Measurements from ENCODE around the gene GALNT12.
A peak's percentile ranks its signal among the peaks of the same experiment; 100 is the strongest.

The GALNT12 gene

DNA sequence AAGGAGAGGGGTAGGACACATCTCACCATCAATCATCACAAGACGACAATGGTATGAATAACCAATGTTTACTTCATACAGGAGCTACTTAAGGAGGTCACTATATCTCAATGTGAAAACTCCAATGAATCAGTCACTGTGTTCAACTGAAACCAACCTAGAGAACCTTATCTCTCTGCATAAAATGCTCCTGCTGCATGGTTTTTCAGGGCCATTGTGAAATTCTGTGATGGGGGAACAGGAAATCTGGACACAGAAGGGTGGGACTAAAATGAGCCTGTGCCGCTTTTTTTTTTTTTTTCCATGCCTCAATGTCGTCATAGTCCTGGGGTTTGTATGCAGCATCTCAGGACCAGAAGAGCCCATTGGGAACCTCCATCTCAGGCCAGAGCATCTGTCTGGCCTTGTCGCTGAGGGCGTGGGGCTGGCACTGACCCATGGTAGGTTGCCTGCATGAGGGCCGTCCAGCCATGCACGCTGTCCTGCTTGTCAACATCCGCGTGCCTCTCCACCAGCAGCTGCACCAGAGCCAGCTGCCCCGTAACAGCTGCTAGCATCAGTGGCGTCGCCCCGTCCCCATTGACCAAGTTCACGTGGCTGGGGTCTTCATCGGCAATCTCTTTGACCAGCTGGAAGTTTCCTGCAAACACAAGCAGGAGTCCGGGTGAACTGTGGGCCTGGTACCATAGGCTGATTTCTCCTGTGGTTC is 23.8 kb upstream of the GALNT12 start:
- DNase-seq (ENCODE audit: low read depth) = no peak

DNA sequence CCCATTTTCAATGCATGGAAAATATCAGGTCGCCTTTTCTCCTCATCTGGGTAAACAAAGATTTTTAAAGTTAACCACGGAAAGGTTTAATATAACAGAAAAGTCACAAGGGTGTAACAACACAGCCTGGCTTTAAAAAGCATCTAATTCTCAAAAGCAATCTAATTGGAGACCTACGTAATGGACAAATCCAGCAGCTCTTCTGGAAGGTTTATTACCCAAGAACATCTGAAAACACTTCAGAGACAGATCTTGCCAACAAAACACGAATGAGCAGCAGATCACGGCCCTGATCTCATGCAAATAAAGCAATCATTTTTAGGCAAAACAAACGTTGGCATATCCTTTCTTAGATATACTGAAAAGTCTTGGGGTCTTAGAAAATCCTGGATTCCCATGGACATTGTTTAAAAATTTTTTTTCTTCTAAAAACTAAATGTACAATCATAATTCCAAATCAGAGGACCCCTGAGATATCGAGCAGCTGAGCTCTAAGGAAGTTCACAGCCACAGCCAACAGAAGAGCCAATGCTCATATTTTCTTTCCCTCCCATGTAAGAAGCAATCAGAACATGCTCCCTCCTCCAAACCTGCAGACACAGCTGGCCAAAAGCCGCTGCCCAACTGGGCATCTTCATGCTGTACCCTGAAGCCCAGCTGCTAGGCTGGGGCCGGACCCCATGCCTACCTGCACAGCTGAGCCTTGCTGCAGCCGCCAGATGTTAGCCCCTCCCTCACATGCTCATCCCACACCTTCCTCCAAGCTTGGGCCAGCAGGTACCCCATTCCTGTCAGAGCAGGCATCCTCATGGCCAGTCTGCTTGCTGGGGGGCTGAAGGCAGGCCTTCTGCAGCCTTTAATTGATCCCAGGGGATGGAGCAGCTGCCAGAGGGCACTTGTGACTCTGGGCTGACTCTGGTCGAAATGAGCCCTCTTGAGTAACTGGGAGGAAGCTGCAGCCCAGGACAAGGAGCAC is 22.4 kb upstream of the GALNT12 start:
- DNase-seq (ENCODE audit: low read depth) = no peak

DNA sequence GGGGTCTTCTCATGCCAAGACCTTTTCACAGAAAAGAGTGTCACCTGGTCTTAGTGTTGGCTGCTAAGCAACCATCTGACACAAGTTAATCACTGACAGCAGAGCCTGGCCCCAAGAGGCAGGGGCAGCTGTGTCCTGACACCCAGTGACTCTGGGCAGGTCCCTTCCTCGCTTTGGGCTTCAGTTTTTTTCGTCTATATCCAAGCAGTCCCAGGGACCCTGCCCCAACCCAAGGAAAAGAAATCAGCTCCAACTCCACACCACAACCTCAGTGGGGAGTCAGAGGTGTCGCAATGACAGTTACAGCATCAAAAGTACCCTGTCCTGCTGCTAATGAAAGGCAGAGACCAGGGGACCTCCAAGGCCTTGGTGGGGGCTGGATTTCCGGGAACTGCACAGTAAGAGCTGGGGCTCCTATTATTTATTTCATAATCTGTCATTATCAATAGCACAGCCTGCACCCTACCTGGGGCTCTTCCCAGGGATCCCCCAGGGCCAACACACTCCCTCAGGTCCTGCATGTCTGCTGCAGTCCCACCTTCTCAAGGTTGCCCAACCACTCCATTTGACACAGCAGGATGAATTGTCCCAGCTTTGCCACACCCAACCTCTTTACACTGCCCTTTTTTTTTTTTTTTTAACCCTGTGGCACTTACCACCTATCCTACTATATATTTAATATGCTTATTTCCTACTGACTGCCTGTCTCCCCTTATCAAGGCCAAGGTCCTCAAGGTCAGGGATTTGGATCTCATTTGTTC is 20.5 kb upstream of the GALNT12 start:
- DNase-seq (ENCODE audit: low read depth) = no peak

DNA sequence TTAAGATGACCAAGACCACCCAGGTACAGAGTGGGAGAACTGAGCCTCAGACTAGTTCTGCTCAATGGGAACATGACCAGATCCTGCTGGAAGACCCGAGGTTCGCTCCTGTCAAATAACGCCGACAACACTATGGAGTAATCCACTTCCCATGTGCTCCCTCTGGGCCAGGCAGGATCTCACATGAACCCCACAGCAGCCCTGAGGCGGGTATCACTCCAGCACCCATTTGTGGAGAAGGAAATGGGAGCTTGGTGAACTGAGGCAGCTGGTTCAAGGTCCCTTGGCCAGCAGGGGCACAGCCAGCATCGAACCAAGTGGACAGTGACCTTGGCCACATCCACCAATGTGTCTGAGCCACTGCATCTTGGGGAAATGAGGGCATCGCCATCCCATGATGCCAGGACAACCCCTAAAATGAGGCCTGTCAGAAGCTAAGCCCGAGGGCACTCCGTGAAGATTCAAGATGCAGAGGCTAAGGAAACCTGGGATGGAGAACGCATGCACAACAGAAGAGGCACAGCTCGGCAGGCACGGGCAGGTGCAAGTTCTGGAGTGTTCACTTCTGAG is 19.6 kb upstream of the GALNT12 start:
- no peak for DNase-seq (ENCODE audit: low read depth)

DNA sequence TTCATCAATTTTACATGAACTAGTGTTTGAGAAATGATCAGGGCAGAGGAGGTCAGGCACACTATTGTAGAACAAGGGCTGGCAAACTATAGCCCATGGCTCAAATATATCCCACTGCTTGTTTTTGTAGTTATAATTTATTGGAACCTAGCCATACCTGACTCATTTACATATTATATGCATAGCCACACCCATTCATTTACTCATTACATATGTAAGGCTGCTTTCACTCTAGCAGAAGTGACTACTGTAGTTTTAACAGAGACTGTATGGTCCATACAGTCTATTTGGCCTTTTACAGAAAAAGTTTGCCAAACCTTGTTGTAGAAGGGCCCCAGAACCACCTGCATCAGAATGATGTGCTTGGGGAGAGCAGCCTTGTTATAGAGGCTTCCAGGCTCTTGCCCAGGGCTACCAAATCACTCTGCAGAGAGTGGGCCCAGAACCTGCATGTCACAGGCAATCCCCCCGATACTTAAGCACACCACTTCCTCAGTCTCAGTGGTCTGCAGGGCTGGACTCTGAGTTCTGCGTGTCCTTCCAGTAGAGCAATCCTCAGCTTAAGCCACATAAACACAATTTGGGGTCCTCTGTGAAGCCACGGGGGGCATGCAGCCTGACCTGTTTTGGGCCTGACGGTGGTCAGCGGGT is 17.9 kb upstream of the GALNT12 start:
- DNase-seq (ENCODE audit: low read depth) = no peak

DNA sequence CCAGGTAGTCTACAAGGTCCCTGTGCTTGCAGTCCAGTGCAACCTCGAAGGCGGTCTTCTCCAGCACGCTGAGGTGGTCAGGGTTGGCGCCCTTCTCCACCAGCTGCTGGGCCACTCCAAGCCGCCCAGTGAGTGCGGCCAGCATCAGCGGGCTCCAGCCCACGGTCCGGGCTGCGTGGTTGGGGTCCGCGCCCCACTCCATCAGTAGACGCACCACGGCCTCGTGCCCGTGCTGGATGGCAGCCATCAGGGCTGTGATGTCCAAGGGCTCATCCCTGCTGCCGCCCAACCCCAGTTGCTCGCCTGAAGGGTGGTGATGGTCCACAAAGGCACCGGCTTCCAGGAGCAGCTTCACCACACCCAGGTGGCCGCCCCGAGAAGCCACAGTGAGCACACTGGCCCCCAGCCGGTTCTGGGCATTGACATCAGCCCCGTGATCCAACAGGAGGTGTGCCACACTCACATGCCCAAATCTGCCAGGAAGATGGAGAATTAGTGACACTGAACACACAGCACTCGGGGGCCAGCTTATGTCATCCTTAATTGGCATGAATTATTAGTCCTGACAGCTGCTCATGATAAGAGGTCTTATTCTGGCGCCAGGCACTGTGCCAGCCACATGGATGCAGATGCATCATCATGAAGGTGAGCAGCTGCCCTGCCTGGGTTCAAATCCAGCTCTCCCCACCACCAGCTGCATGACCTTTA is 17.2 kb upstream of the GALNT12 start:
- DNase-seq (ENCODE audit: low read depth) = no peak

DNA sequence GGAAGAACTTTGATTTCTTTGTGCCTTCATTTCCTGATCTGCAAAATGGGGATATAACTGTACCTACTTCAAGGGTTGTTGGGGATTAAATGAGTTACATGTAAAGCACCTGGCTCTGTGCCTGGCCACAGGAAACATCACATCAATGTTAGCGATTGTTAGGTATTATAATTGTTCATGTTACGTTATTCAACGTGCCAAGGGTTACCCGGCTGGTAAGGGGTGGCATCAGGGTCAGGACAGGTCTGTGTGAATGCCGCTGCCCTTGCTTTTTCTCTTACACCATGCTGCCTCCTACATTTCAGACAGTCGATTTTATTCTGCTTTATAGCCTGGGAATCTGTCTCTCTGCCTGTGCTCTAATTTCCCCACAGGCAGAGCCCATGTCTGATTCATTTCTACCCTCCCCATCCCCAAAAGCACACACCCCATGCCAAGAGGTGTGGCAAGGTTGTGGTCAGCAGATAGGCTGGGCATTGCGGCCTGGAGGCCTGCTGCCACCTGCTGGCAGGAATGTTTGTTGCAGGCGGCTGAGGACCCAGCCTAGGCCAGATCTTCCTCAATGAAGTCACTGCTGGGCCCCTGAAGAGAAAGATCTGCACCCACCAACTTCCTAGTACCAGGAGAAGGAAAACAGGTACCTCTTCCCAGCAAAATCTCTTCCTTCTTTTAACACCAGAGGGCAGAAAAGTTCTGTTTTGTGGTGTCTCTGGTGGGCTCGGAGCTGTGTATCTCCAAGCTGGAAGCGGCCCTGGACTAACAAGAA is 16.4 kb upstream of the GALNT12 start:
- DNase-seq (ENCODE audit: low read depth) = peak; percentile 57

DNA sequence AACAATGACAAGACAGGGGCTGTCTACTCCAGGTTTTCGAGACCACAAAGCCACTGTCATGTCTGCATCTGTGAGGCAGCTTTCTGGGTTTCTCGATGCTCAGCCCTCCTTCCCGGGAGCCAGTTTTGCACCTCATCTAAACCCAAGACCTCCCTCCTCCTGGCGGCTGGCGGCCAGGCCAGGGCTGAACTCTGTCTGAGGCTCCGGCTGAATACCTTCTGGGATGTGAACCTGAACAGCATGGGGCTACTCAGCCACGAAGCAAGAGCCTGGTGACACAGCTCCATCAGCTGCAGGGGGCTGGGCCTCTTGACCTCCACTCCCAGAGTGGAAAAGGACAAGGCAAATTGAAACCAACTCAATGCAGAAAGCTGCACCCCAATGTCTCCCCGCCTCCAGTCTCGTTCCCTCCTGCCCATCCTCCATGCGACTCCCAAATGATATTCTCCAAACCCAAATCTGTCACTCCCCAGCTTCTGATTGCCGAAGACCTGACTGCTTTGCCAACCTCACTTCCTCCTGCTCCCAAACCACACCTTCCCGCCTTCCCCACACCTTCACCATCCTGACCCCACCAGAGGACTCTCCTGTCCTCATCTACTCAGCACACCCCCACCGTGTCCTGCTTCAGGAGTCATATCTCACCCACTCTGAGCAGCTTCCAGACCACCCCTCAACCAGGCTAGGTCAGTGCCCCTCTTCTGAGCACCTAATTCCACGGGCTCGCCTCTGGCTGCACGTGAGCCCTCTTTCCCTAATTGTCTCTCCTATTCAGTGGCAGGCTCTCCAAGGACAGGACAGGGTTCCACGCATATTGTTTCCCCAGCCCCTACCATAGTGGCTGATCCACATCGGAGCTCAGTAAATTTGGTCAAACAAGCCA is 15.6 kb upstream of the GALNT12 start:
- no peak for DNase-seq (ENCODE audit: low read depth)

DNA sequence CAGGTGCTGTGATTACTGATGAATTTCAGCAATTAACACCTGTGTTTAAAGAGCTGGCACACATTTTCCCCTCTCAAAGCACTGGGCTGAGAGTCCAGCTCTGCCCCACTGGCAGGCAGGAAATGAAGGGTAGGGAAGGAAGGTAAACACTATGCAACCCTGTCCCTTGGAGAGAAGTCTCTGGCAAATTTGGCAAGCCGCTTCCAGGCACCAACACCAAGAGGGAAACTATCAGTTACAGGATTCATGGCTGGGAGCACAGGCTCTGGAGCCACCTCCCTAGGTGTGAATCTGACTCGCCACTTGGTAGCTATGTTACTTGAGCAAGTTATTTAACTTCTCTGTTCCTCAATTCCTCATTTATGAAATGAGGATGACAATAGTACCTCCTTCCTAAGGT is 14.4 kb upstream of the GALNT12 start:
- no peak for DNase-seq (ENCODE audit: low read depth)

DNA sequence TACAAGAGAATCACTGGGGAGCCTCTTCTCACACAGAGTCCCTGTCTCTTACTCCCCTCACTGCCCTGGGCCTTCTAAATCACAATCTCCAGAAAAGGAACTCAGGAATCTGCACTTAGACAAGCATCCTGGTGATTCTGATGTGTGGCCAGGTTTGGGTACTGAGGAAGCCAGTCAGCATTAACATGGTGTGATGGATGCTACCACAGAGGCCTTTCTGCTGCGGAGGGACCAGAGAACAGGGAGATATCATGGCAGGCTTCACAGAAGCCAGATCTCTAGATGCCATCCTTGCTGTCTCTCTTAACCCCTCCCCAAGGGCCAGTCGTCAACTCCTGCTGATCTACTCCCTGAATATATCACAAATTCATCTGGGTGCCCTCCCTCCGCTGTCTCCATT is 12.7 kb upstream of the GALNT12 start:
- no peak for DNase-seq (ENCODE audit: low read depth)

DNA sequence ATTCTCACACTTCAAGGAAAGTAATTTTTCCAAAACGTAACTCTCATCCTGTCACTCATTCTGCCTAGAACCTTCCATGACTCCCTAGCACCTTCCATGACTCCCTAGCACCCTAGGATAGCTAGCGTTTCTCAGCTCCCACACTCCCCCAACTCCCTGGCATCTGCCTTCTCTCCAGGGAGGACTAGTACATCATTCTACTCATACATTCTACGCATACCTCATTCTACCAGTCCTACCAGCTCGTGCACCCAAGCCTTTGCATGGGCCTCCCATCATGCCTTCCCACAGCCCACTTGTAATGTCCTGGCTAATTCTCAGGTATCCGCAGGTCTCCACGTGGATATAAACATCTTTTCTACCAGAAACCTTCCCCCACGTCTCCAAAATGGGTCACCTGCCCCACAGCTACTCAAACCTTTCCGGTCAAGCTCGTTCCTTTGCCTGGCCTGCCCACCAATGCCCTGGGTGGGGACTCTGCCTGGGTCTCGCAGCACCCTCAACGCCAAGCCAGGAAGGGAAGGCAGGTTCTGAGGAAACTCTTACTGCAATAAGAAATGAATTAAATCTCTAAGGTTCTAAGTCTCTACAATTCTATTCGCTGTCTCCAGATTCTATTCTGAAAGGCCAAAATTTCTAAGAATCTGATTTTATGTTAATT is 12.0 kb upstream of the GALNT12 start:
- DNase-seq (ENCODE audit: low read depth) = no peak

DNA sequence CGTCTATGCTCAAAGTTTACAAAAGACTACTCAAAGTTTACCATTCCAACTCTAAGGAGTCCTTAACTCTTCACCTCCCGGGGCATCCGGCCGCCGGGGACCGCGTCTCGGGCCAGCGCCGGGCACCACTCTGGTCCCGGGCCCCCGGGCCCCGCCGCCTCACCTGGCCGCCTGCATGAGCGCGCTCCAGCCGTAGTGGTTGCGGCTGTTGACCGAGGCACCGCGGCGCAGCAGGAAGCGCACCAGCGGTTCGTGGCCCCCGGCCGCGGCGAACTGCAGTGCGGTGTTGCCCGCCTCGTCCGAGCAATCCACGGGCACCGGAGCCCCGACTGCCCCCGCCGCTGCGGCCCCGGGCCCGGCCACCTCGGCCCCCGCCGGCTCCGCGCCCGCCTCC is 11.5 kb upstream of the GALNT12 start:
- peak; percentile 23 for DNase-seq (ENCODE audit: low read depth)

DNA sequence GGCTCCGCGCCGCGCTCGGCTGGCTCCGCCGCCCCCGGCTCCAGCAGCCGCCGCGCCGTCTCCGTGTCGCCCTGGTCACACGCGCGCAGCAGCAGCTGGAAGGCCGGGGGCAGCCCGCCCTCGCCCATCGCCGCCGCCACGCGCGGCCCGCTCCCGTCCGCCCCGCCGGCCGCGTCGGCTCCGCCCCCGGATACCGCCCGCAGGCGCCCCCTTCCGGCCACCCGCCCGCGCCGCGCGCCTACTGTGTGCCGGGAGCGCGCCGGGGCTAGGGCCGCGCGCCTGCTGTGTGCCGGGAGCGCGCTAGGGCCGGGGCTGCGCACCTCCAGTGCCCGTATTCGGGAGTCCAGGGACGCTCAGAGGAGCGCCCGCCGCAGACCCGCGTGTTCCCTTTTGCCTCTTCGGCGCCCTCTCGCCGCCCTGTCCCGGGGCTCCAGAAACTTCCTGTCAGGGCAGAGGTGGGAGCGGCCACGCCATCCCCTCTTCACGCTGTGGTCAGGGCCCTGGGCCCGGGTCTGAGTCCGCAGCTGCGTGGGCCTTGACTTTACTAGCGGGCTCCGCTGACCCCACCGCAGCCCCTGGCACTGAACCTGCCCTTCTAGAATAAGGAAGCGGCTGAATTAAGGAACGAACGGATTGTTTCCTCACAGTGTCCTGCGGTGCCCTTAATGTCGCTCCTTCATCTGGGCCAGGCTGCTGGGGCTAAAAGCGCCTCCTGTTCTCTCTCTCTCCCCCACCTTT is 10.9 kb upstream of the GALNT12 start, which contains the start of gene ANKS6:
TSS of gene ANKS6 (minus strand) at position 192 of the 738 bp plus-strand sequence. CDS start at position 128, 64 bp downstream.
- peak; percentile 85 for DNase-seq (ENCODE audit: low read depth)

DNA sequence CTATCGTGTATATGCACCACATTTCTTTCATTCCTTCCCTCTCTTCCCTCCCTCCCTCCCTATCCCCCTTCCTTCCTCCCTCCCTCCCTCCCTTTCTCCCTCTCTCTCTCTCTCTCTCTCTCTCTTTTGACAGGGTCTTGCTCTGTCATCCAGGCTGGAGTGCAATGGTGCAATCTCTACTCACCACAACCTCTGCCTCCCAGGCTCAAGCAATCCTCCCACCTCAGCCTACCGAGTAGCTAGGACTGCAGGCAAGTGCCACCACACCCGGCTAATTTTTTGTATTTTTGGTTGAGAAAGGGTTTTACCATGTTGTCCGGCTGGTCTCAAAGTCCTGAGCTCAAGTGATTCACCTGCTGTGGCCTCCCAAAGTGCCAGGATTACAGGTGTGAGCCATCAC is 10.0 kb upstream of the GALNT12 start:
- no peak for DNase-seq (ENCODE audit: low read depth)

DNA sequence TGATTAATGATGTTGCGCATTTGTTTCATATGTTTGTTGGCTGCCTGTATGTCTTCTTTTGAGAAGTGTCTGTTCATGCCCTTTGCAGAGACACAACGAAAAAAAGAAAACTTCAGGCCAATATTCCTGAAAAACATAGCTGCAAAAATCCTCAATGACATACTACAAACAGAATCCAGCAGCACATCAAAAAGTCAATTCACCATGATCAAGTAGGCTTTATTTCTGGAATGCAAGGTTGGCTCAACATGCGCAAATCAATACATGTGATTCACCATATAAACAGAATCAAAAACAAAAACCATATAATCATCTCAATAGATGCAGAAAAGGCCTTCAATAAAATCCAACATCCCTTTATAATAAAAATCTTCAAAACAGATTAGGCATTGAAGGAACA is 9.2 kb upstream of the GALNT12 start:
- DNase-seq (ENCODE audit: low read depth) = no peak

DNA sequence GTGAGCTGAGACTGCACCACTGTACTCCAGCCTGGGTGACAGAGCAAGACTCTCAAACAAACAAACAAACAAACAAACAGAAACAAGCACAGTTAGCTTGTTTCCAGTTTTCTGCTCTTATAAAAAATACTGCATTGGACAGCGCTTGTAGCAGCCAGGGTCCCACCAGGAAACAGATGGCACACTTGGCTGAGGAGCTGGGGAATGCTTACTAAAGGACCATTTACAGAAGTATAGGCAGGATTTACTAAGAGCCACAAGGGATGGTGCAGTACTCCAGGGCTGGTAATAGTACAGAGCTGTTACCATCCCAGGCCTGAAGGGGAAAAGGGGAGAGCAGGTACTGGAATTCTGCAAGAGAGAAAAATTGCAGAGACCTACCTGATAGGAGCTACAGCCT is 5.9 kb upstream of the GALNT12 start:
- no peak for DNase-seq (ENCODE audit: low read depth)

DNA sequence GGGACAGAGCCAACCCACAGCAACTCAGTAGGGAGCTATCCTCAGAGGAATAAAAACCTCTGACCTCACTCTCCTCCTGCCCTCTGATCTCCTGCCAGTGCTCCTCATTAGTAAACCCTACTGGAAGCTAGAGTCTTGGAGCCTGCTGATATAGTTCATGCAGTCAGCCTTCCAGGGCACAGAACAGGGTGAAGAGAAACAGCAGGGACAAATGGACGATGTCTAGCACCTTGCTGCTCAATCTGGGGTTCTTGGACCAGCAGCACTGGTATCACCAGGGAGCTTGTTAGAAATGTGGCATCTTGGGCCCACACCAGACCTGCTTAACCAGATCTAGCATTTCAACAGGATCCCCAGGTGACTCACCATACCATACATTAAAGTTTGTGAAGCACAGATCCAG is 5.5 kb upstream of the GALNT12 start:
- DNase-seq (ENCODE audit: low read depth) = no peak

DNA sequence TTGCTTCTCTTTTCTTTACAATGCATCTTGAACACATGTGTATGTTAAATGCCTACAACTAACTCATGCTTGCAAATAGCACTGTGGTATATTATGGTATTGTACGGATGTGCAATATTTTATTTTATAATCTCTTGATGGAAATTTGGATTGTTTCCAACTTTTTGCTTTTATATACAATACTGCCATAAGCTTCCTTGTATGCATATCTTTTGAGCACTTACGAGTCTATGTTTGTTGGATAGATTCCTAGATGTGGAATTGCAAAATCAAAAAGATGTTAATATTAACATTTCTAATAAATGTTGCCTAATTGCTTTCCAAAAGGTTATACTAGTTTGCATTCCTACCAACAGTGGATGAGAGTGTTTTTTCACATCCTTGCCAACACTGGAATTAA is 3.4 kb upstream of the GALNT12 start:
- no peak for DNase-seq (ENCODE audit: low read depth)

Data from activated T-cell treated with anti-CD3 and anti-CD28 coated beads for 48 hours (primary cell).